ENCODE measurements around the gene SLC25A21. TPM values are rescaled to one million over a fixed set of nuclear protein-coding genes. Genes with fewer than 3 reads are reported as not detected.

The SLC25A21 gene
- total RNA-seq, 1 donor: not detected

DNA sequence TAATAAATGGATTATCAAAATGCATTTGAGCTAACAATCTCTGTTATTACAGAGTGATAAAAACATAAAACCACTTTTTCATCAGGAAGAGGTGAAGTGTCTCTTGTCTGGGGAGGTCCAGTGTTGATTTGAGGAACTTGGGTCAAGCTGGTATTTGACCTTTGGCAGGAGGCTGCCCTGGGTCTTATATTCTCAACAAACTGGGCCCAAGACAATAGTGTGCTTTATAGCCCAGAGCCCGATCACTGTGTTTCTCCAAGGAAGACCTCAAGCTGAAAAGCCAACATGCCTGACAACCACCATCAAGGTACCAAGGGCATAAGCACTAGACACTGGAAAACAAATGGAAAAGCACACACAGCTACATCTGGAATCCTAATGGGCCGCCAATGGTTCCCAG lies 137.0 kb downstream of the SLC25A21 start:
- Histone ChIP-seq H3K4me1 (ENCODE audit: insufficient read depth, low read length) (no peaks in the 10 kb centered on the region), H3K27me3 (ENCODE audit: insufficient read depth, low read length) (no peaks in the 10 kb centered on the region), H3K9me3 (ENCODE audit: low read depth, low read length) (no peaks in the 10 kb centered on the region), H3K4me3 (ENCODE audit: low read length) (no peak overlapping the region)

DNA sequence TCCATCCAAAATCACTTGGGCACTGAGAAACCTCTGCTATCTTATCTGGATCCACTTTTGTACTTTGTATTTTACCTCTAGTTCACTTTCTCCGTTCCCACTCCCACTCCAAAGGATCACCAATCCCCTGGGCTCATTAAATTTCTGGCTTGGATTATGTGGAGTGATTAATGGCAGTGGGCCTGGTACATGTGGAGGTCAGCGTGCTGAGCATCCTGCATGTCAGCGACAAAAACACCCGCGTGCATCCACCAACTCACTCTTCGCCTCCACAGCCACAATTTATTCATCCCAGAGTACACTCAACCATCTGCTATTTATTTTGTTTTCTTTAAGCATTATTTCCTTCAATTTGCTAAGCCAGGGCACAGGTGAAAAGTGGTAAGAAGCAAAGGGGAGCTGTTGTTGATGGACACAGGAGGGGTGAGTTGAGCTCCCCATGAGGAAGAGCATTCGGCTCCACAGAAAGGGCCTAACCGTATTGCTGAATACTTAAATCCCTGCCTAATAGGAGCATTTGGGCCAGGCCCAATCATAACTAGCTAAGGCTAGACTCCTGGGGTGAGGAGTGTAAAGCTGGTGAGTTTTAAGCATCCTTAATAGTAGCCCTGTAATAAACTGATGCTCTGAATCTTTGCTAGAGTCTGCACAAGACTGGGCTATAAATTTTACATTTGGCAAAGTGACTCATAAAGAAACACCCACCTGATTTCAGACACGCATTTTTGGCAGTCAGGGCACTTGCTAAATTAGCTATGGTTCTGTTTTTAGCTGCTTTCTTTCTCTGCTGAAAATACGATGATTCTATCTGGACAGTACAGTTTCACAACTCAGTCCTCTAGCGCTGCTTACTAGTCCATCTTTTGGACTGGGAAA lies 137.8 kb downstream of the SLC25A21 start:
- no peaks in the 10 kb centered on the region for H3K4me1 ChIP-seq (ENCODE audit: insufficient read depth, low read length)
- no peak overlapping the region for H3K4me3 ChIP-seq (ENCODE audit: low read length)
- no peaks in the 10 kb centered on the region for H3K27me3 ChIP-seq (ENCODE audit: insufficient read depth, low read length)
- no peaks in the 10 kb centered on the region for H3K9me3 ChIP-seq (ENCODE audit: low read depth, low read length)

DNA sequence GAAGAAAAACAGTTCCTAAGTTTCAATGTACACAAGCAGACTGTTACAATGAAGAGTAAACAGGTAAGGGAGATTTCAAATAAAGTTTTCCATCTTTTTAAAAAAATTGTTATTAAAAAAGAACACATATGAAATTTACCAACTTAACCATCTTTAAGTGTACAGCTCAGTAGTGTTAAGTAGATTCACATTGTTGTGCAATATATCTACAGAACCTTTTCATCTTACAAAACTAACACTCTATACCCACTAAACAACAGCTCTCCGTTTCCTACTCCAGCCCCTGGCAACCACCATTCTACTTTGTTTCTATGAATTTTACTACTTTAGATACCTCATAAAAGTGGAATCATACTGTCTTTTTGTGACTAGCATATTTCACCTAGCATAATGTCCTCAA lies 139.5 kb downstream of the SLC25A21 start:
- H3K4me3 ChIP-seq (ENCODE audit: low read length): no peak overlapping the region
- H3K4me1 ChIP-seq (ENCODE audit: insufficient read depth, low read length): no peaks in the 10 kb centered on the region
- H3K9me3 ChIP-seq (ENCODE audit: low read depth, low read length): no peaks in the 10 kb centered on the region
- H3K27me3 ChIP-seq (ENCODE audit: insufficient read depth, low read length): no peaks in the 10 kb centered on the region

GRCh38 chr14:37027188-37027824 lies 145.1 kb downstream of the SLC25A21 start:
- no peak overlapping the region for H3K4me3 ChIP-seq (ENCODE audit: low read length)
- H3K27me3 ChIP-seq (ENCODE audit: insufficient read depth, low read length): no peaks in the 10 kb centered on the region
- no peaks in the 10 kb centered on the region for H3K9me3 ChIP-seq (ENCODE audit: low read depth, low read length)
- no peaks in the 10 kb centered on the region for H3K4me1 ChIP-seq (ENCODE audit: insufficient read depth, low read length)

DNA sequence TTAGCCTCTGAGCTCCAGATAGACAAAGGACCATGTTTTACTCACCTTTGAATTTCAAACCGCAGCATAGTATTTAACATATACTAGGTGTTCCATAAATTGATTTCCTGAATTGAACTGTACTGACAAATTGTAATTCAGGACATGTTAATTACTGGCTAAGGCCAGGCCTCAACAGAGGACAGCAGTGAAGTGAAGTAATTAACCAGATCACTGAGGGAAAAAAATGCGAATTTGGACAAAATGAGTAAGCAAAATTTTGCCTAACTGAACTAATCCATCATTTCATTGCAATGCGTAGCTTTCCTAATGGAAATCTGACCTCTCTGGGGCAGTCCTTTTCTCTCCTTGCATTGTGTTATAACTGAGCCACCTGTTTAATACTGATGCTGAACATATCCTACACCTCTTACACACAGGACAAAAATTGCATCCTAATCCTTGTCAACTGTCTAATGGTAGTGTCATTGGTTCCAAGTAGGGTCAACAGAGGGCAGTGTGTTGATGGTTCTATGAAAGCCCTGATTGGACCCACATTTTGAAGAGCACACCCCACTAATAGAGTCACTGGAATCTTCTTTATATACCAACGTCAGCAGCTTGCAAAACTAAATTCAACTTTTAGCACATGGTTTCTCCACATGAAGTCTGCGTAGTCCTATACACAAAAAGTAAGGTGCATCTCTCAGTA lies 148.4 kb downstream of the SLC25A21 start:
- no peaks in the 10 kb centered on the region for H3K9me3 ChIP-seq (ENCODE audit: low read depth, low read length)
- no peaks in the 10 kb centered on the region for H3K4me1 ChIP-seq (ENCODE audit: insufficient read depth, low read length)
- H3K4me3 ChIP-seq (ENCODE audit: low read length): no peak overlapping the region
- no peaks in the 10 kb centered on the region for H3K27me3 ChIP-seq (ENCODE audit: insufficient read depth, low read length)

- H3K4me3 ChIP-seq (ENCODE audit: low read length): no peak overlapping the region
- H3K4me1 ChIP-seq (ENCODE audit: insufficient read depth, low read length): no peaks in the 10 kb centered on the region
- H3K9me3 ChIP-seq (ENCODE audit: low read depth, low read length): no peaks in the 10 kb centered on the region
- no peaks in the 10 kb centered on the region for H3K27me3 ChIP-seq (ENCODE audit: insufficient read depth, low read length)
Measured at GRCh38 chr14:37021390-37021789, 151.0 kb downstream of the SLC25A21 start.

GRCh38 chr14:37019488-37019887 lies 152.9 kb downstream of the SLC25A21 start:
- Histone ChIP-seq H3K4me3 (ENCODE audit: low read length) (no peak overlapping the region), H3K4me1 (ENCODE audit: insufficient read depth, low read length) (no peaks in the 10 kb centered on the region), H3K9me3 (ENCODE audit: low read depth, low read length) (no peaks in the 10 kb centered on the region), H3K27me3 (ENCODE audit: insufficient read depth, low read length) (no peaks in the 10 kb centered on the region)

- Histone ChIP-seq H3K9me3 (ENCODE audit: low read depth, low read length) (no peaks in the 10 kb centered on the region), H3K4me1 (ENCODE audit: insufficient read depth, low read length) (no peaks in the 10 kb centered on the region), H3K27me3 (ENCODE audit: insufficient read depth, low read length) (no peaks in the 10 kb centered on the region), H3K4me3 (ENCODE audit: low read length) (no peak overlapping the region)
Measured at GRCh38 chr14:37018571-37019240, 153.7 kb downstream of the SLC25A21 start.

DNA sequence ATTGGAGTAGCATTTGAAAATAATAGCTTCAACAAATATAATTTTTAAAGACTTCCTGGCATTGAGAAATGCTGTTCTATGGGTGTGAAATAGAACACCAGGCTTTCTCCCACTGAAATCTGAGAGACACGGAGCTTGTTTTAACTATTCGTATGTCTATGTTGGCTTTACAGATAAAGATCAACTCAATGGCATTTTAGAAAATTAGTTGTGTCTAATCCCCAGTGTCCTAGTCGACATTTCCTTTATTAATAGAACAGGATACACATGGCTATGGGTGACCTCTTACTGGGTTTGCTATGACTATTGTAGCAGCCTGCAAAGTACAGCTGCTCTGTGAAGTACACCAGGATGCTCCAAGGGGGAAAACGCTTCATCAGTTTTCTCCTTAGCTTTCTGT lies 159.3 kb downstream of the SLC25A21 start:
- Histone ChIP-seq H3K9me3 (ENCODE audit: low read depth, low read length) (no peaks in the 10 kb centered on the region), H3K4me1 (ENCODE audit: insufficient read depth, low read length) (no peaks in the 10 kb centered on the region), H3K4me3 (ENCODE audit: low read length) (no peak overlapping the region), H3K27me3 (ENCODE audit: insufficient read depth, low read length) (no peaks in the 10 kb centered on the region)

- H3K4me3 ChIP-seq (ENCODE audit: low read length): no peak overlapping the region
- no peaks in the 10 kb centered on the region for H3K4me1 ChIP-seq (ENCODE audit: insufficient read depth, low read length)
- no peaks in the 10 kb centered on the region for H3K27me3 ChIP-seq (ENCODE audit: insufficient read depth, low read length)
- H3K9me3 ChIP-seq (ENCODE audit: low read depth, low read length): no peaks in the 10 kb centered on the region
Measured at GRCh38 chr14:36998686-36999085, 173.7 kb downstream of the SLC25A21 start.

- Histone ChIP-seq H3K27me3 (ENCODE audit: insufficient read depth, low read length) (no peaks in the 10 kb centered on the region), H3K4me1 (ENCODE audit: insufficient read depth, low read length) (no peaks in the 10 kb centered on the region), H3K4me3 (ENCODE audit: low read length) (no peak overlapping the region), H3K9me3 (ENCODE audit: low read depth, low read length) (no peaks in the 10 kb centered on the region)
Measured at GRCh38 chr14:36997843-36998242, 174.6 kb downstream of the SLC25A21 start.

- Histone ChIP-seq H3K4me1 (ENCODE audit: insufficient read depth, low read length) (no peaks in the 10 kb centered on the region), H3K4me3 (ENCODE audit: low read length) (no peak overlapping the region), H3K9me3 (ENCODE audit: low read depth, low read length) (no peaks in the 10 kb centered on the region), H3K27me3 (ENCODE audit: insufficient read depth, low read length) (no peaks in the 10 kb centered on the region)
Measured at GRCh38 chr14:36996857-36997590, 175.4 kb downstream of the SLC25A21 start.

DNA sequence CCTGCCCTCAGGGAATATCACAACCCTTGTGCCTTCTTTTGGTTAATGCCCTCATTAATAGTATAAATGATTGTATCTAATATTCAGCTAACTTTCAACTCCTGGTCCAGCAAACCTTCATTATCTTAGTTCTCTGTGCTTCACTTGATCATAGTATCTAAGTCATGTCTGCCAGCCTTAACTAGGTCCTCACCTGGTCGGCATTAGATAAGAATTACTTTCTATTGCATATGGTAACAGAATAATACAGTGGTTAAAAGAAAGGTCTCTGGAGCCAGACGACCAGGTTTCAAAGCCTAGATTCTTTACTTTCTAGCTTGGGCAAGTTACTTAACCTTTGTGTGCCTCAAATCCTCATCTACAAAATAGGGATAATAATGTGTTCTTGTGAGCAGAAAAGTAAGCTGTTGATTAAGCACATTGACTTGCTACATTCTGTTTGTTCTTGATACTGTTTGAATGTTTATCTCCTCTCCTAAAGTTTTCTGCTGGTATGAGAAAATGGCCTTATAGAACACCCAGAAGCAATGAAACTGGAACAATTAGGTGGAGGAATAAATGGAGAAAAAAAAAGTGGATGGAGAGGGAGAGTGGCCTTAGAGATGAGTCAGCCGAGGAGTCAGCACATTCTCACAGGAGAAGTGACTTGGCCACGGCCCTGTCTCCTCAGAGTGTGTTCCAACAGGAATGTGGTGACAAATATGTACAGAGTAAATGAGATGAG lies 176.1 kb downstream of the SLC25A21 start:
- Histone ChIP-seq H3K27me3 (ENCODE audit: insufficient read depth, low read length) (no peaks in the 10 kb centered on the region), H3K9me3 (ENCODE audit: low read depth, low read length) (no peaks in the 10 kb centered on the region), H3K4me3 (ENCODE audit: low read length) (no peak overlapping the region), H3K4me1 (ENCODE audit: insufficient read depth, low read length) (no peaks in the 10 kb centered on the region)

DNA sequence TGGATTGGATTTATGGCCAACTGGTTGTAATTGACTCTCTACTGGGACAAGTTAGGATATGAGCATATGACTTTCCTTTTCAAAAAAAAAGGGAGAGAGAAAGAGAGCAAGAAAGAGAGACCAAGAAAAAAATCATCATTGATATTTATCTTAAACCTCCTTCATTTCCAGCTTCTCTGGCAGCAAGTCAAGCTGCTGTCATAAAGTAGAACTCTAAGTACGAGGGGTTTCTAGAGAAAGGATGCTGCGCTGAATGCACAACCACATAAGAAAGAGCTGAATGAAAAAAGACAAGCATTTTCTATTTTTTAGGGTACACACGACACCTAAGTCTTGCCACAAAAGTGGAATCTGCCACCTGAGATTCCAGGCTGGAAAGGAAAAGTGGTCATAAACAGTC lies 182.6 kb downstream of the SLC25A21 start:
- H3K9me3 ChIP-seq (ENCODE audit: low read depth, low read length): no peaks in the 10 kb centered on the region
- H3K4me3 ChIP-seq (ENCODE audit: low read length): no peak overlapping the region
- no peaks in the 10 kb centered on the region for H3K27me3 ChIP-seq (ENCODE audit: insufficient read depth, low read length)
- no peaks in the 10 kb centered on the region for H3K4me1 ChIP-seq (ENCODE audit: insufficient read depth, low read length)

All from mononuclear cell (primary cell).